WTC11 (cell line): ENCODE results near the gene ARMH1.

Experiments
- CREB1 ChIP-seq: sonication (generic); formaldehyde crosslinking; IDR thresholded peaks from 2 replicates; pipeline ENCODE4 v1.8.0; 2023; ENCODE audit warnings: mild to moderate bottlenecking, missing genetic modification reagents
- ETV6 ChIP-seq: sonication (generic); formaldehyde crosslinking; IDR thresholded peaks from 2 replicates; pipeline ENCODE4 v1.8.1; 2022; ENCODE audit warnings: mild to moderate bottlenecking, missing genetic modification reagents
- FOXK1 ChIP-seq: sonication (generic); formaldehyde crosslinking; IDR thresholded peaks from 2 replicates; pipeline ENCODE4 v1.8.0; 2022; ENCODE audit warnings: mild to moderate bottlenecking, moderate library complexity, missing genetic modification reagents
- MYBL2 ChIP-seq: sonication (generic); formaldehyde crosslinking; IDR thresholded peaks from 2 replicates; pipeline ENCODE4 v1.8.1; 2023; ENCODE audit warnings: mild to moderate bottlenecking, moderate library complexity, missing genetic modification reagents
- NR2C2 ChIP-seq: sonication (generic); formaldehyde crosslinking; IDR thresholded peaks from 2 replicates; pipeline ENCODE4 v1.8.0; 2022; ENCODE audit warnings: mild to moderate bottlenecking, missing genetic modification reagents
- PRRX2 ChIP-seq: fragments of 250-450 bp; sonication (Bioruptor Pico); IDR thresholded peaks from 2 replicates; pipeline ENCODE4 v1.8.0; 2021; ENCODE audit warnings: mild to moderate bottlenecking
- SOX15 ChIP-seq: fragments of 250-450 bp; sonication (Bioruptor Pico); IDR thresholded peaks from 2 replicates; pipeline ENCODE4 v1.9.0; 2021; ENCODE audit warnings: mild to moderate bottlenecking
- TEAD4 ChIP-seq: sonication (generic); formaldehyde crosslinking; IDR thresholded peaks from 2 replicates; pipeline ENCODE4 v1.8.0; 2022; ENCODE audit warnings: mild to moderate bottlenecking, missing genetic modification reagents
- ZBTB21 ChIP-seq: sonication (generic); formaldehyde crosslinking; IDR thresholded peaks from 2 replicates; pipeline ENCODE4 v1.8.1; 2023; ENCODE audit warnings: mild to moderate bottlenecking, missing genetic modification reagents, borderline replicate concordance
- TF ChIP-seq, protein P1 (sequence below): fragments of 200-600 bp; IDR thresholded peaks from 2 replicates; pipeline ENCODE4 v1.8.0; 2022; ENCODE audit warnings: antibody characterized with exemption
- TF ChIP-seq, protein P2 (sequence below): sonication (generic); formaldehyde crosslinking; IDR thresholded peaks from 2 replicates; pipeline ENCODE4 v1.8.0; 2022; ENCODE audit warnings: mild to moderate bottlenecking, missing genetic modification reagents
- TF ChIP-seq, protein P3 (sequence below): sonication (generic); formaldehyde crosslinking; IDR thresholded peaks from 2 replicates; pipeline ENCODE4 v1.8.1; 2023; ENCODE audit warnings: mild to moderate bottlenecking, missing genetic modification reagents, moderate library complexity
- TF ChIP-seq, protein P4 (sequence below): sonication (generic); formaldehyde crosslinking; IDR thresholded peaks from 2 replicates; pipeline ENCODE4 v1.8.1; 2022; ENCODE audit warnings: low read depth, mild to moderate bottlenecking, moderate library complexity, missing genetic modification reagents, borderline replicate concordance
- TF ChIP-seq, protein P5 (sequence below): sonication (generic); formaldehyde crosslinking; IDR thresholded peaks from 2 replicates; pipeline ENCODE4 v1.8.1; 2022; ENCODE audit warnings: low read depth, missing genetic modification reagents, borderline replicate concordance

DNA sequence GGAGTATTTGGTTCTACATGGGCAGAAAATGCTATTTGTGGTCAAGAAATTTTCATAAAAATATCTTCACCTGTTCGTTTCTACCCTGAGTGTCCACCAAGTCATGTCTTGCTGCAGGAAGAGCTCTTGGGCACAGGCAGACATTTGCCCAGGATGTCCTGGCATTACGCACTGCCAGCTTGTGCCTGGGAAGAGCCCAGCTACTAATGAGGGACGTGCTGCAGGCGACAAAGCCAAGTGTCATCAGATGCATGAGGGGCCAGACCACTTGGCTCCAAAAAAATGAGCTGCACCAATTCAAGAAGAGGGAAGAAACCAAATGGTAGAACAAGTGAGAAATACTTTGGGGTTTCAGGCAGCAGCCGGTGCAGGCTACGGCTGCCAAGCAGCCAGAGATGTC is 43.6 kb downstream of the ARMH1 start:
- TF ChIP-seq, protein P1, sequence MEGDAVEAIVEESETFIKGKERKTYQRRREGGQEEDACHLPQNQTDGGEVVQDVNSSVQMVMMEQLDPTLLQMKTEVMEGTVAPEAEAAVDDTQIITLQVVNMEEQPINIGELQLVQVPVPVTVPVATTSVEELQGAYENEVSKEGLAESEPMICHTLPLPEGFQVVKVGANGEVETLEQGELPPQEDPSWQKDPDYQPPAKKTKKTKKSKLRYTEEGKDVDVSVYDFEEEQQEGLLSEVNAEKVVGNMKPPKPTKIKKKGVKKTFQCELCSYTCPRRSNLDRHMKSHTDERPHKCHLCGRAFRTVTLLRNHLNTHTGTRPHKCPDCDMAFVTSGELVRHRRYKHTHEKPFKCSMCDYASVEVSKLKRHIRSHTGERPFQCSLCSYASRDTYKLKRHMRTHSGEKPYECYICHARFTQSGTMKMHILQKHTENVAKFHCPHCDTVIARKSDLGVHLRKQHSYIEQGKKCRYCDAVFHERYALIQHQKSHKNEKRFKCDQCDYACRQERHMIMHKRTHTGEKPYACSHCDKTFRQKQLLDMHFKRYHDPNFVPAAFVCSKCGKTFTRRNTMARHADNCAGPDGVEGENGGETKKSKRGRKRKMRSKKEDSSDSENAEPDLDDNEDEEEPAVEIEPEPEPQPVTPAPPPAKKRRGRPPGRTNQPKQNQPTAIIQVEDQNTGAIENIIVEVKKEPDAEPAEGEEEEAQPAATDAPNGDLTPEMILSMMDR: no peak
- TF ChIP-seq PRRX2 (CRISPR knock-in tag): no peak
- TF ChIP-seq ZBTB21 (CRISPR knock-in tag): no peak
- TF ChIP-seq, protein P2, sequence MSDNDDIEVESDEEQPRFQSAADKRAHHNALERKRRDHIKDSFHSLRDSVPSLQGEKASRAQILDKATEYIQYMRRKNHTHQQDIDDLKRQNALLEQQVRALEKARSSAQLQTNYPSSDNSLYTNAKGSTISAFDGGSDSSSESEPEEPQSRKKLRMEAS (CRISPR knock-in tag): no peak
- no peak for TF ChIP-seq TEAD4 (CRISPR knock-in tag)
- TF ChIP-seq, protein P3, sequence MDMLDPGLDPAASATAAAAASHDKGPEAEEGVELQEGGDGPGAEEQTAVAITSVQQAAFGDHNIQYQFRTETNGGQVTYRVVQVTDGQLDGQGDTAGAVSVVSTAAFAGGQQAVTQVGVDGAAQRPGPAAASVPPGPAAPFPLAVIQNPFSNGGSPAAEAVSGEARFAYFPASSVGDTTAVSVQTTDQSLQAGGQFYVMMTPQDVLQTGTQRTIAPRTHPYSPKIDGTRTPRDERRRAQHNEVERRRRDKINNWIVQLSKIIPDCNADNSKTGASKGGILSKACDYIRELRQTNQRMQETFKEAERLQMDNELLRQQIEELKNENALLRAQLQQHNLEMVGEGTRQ (CRISPR knock-in tag): no peak
- TF ChIP-seq NR2C2: no peak
- no peak for TF ChIP-seq MYBL2 (CRISPR knock-in tag)
- TF ChIP-seq FOXK1: no peak
- no peak for TF ChIP-seq CREB1 (CRISPR knock-in tag)
- TF ChIP-seq, protein P4, sequence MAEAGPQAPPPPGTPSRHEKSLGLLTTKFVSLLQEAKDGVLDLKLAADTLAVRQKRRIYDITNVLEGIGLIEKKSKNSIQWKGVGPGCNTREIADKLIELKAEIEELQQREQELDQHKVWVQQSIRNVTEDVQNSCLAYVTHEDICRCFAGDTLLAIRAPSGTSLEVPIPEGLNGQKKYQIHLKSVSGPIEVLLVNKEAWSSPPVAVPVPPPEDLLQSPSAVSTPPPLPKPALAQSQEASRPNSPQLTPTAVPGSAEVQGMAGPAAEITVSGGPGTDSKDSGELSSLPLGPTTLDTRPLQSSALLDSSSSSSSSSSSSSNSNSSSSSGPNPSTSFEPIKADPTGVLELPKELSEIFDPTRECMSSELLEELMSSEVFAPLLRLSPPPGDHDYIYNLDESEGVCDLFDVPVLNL: no peak
- TF ChIP-seq SOX15 (CRISPR knock-in tag): no peak
- TF ChIP-seq ETV6 (CRISPR knock-in tag): no peak
- TF ChIP-seq, protein P5, sequence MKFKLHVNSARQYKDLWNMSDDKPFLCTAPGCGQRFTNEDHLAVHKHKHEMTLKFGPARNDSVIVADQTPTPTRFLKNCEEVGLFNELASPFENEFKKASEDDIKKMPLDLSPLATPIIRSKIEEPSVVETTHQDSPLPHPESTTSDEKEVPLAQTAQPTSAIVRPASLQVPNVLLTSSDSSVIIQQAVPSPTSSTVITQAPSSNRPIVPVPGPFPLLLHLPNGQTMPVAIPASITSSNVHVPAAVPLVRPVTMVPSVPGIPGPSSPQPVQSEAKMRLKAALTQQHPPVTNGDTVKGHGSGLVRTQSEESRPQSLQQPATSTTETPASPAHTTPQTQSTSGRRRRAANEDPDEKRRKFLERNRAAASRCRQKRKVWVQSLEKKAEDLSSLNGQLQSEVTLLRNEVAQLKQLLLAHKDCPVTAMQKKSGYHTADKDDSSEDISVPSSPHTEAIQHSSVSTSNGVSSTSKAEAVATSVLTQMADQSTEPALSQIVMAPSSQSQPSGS (CRISPR knock-in tag): no peak
